Coronary artery (tissue), 2 donors: Measurements from ENCODE around the gene KMT2D.

Experiments
- DNase-seq: peaks from one replicate; pipeline ENCODE4 v3.0.0-alpha.2; 2017; ENCODE audit warnings: low spot score
- H3K27ac ChIP-seq, 2 donors: fragments of 200-600 bp; sonication (generic); one replicate each; pipeline ENCODE4 v1.5.1; 2016 to 2019
- H3K4me3 ChIP-seq: fragments of 200-600 bp; sonication (generic); 2 replicates; pipeline ENCODE4 v1.5.1; 2016; ENCODE audit warnings: mild to moderate bottlenecking, moderate library complexity
- CTCF ChIP-seq: fragments of 200-600 bp; sonication (generic); IDR thresholded peaks from one replicate; pipeline ENCODE4 v1.5.1; 2019; ENCODE audit warnings: antibody characterized with exemption

Gene KMT2D

GRCh38 chr12:49088150-49088931 is 27.7 kb upstream of the KMT2D start:
- Histone ChIP-seq H3K27ac (no peak overlapping the region), H3K4me3 (peak overlapping the region; percentile 54)
- peak; percentile 86 for DNase-seq
- peak; percentile 92 for TF ChIP-seq CTCF

- Histone ChIP-seq H3K4me3 (no peak overlapping the region), H3K27ac (no peak overlapping the region)
- no peak for DNase-seq
- TF ChIP-seq CTCF: no peak
These were observed 25.5 kb upstream of the KMT2D start for GRCh38 chr12:49086116-49086515.

GRCh38 chr12:49084438-49084837 is 23.8 kb upstream of the KMT2D start:
- no peak overlapping the region for H3K4me3 ChIP-seq
- TF ChIP-seq CTCF: no peak
- no peak overlapping the region for H3K27ac ChIP-seq
- DNase-seq: no peak

GRCh38 chr12:49079793-49080192 is 19.2 kb upstream of the KMT2D start:
- TF ChIP-seq CTCF: no peak
- DNase-seq: no peak
- no peak overlapping the region for H3K27ac ChIP-seq
- no peak overlapping the region for H3K4me3 ChIP-seq

GRCh38 chr12:49070971-49071370 is 10.4 kb upstream of the KMT2D start:
- Histone ChIP-seq H3K4me3 (no peak overlapping the region), H3K27ac (no peak overlapping the region)
- DNase-seq: no peak
- TF ChIP-seq CTCF: no peak

- H3K4me3 ChIP-seq: peak within 1 kb of the TSS; percentile 82
- peak within 1 kb of the TSS; percentile 36 to 63 for H3K27ac ChIP-seq
- TF ChIP-seq CTCF: no peak
- peak; percentile 99 for DNase-seq
These were observed 9.1 kb upstream of the KMT2D start, which contains the start of gene RHEBL1 for GRCh38 chr12:49069507-49070346. RHEBL1 (minus strand) TSS chr12:49069979; CDS start chr12:49069785, 194 bp downstream.
